Measurements from ENCODE around the gene UBE2O.

UBE2O gene

GRCh38 chr17:76411247-76411646, 41.7 kb downstream of the UBE2O start:
- H3K4me1 ChIP-seq (ENCODE audit: control insufficient read depth, insufficient read depth, low read length, poor library complexity, severe bottlenecking), result peaks cover 4% of the 10 kb centered on the region
- H3K36me3 ChIP-seq (ENCODE audit: control insufficient read depth, insufficient read depth, low read length), result peaks cover 7% of the 10 kb centered on the region
- H3K4me3 ChIP-seq (ENCODE audit: extremely low read depth, insufficient read depth, low read length, poor library complexity, severe bottlenecking), result no peak overlapping the region
- 93 to 100% methylated on average over 3 to 5 of the region's 5 CpGs for WGBS, 2 experiments (ENCODE audit: insufficient coverage in 2 of 2)
- H3K27ac ChIP-seq (ENCODE audit: low read depth, low read length, severe bottlenecking), result no peak overlapping the region
- H3K9me3 ChIP-seq (ENCODE audit: control insufficient read depth, low read length), result no peaks in the 10 kb centered on the region

- peaks cover 4% of the 10 kb centered on the region for H3K4me1 ChIP-seq (ENCODE audit: control insufficient read depth, insufficient read depth, low read length, poor library complexity, severe bottlenecking)
- peaks cover 7% of the 10 kb centered on the region for H3K36me3 ChIP-seq (ENCODE audit: control insufficient read depth, insufficient read depth, low read length)
- H3K9me3 ChIP-seq (ENCODE audit: control insufficient read depth, low read length), result no peaks in the 10 kb centered on the region
- WGBS, 2 experiments (ENCODE audit: insufficient coverage in 2 of 2), result 95 to 96% methylated on average over 14 to 15 of the region's 15 CpGs
- no peak overlapping the region for H3K4me3 ChIP-seq (ENCODE audit: extremely low read depth, insufficient read depth, low read length, poor library complexity, severe bottlenecking)
- H3K27ac ChIP-seq (ENCODE audit: low read depth, low read length, severe bottlenecking), result no peak overlapping the region
These were observed 42.5 kb downstream of the UBE2O start for GRCh38 chr17:76410328-76410965.

GRCh38 chr17:76408037-76408849, 44.7 kb downstream of the UBE2O start:
- Histone ChIP-seq H3K4me3 (ENCODE audit: extremely low read depth, insufficient read depth, low read length, poor library complexity, severe bottlenecking) (no peak overlapping the region), H3K4me1 (ENCODE audit: control insufficient read depth, insufficient read depth, low read length, poor library complexity, severe bottlenecking) (no peaks in the 10 kb centered on the region), H3K36me3 (ENCODE audit: control insufficient read depth, insufficient read depth, low read length) (peaks cover 22% of the 10 kb centered on the region), H3K27ac (ENCODE audit: low read depth, low read length, severe bottlenecking) (no peak overlapping the region), H3K9me3 (ENCODE audit: control insufficient read depth, low read length) (no peaks in the 10 kb centered on the region)
- WGBS, 2 experiments (ENCODE audit: insufficient coverage in 2 of 2), result 85 to 90% methylated on average over 10 to 11 of the region's 12 CpGs

- Histone ChIP-seq H3K9me3 (ENCODE audit: control insufficient read depth, low read length) (no peaks in the 10 kb centered on the region), H3K4me1 (ENCODE audit: control insufficient read depth, insufficient read depth, low read length, poor library complexity, severe bottlenecking) (no peaks in the 10 kb centered on the region), H3K4me3 (ENCODE audit: extremely low read depth, insufficient read depth, low read length, poor library complexity, severe bottlenecking) (no peak overlapping the region), H3K36me3 (ENCODE audit: control insufficient read depth, insufficient read depth, low read length) (peaks cover 25% of the 10 kb centered on the region), H3K27ac (ENCODE audit: low read depth, low read length, severe bottlenecking) (no peak overlapping the region)
- WGBS, 2 experiments (ENCODE audit: insufficient coverage in 2 of 2), result 90% methylated on average over 3 to 4 of the region's 4 CpGs
These were observed 45.4 kb downstream of the UBE2O start for GRCh38 chr17:76407509-76407908.

GRCh38 chr17:76405967-76406647, 46.8 kb downstream of the UBE2O start:
- no peaks in the 10 kb centered on the region for H3K9me3 ChIP-seq (ENCODE audit: control insufficient read depth, low read length)
- WGBS, 2 experiments (ENCODE audit: insufficient coverage in 2 of 2), result 95 to 99% methylated on average over 14 to 16 of the region's 16 CpGs
- no peaks in the 10 kb centered on the region for H3K4me1 ChIP-seq (ENCODE audit: control insufficient read depth, insufficient read depth, low read length, poor library complexity, severe bottlenecking)
- no peak overlapping the region for H3K27ac ChIP-seq (ENCODE audit: low read depth, low read length, severe bottlenecking)
- H3K4me3 ChIP-seq (ENCODE audit: extremely low read depth, insufficient read depth, low read length, poor library complexity, severe bottlenecking), result no peak overlapping the region
- peaks cover 37% of the 10 kb centered on the region for H3K36me3 ChIP-seq (ENCODE audit: control insufficient read depth, insufficient read depth, low read length)

- no peak overlapping the region for H3K4me3 ChIP-seq (ENCODE audit: extremely low read depth, insufficient read depth, low read length, poor library complexity, severe bottlenecking)
- H3K36me3 ChIP-seq (ENCODE audit: control insufficient read depth, insufficient read depth, low read length), result peaks cover 42% of the 10 kb centered on the region
- H3K27ac ChIP-seq (ENCODE audit: low read depth, low read length, severe bottlenecking), result no peak overlapping the region
- no peaks in the 10 kb centered on the region for H3K4me1 ChIP-seq (ENCODE audit: control insufficient read depth, insufficient read depth, low read length, poor library complexity, severe bottlenecking)
- 94 to 100% methylated on average over 9 of the region's 9 CpGs for WGBS, 2 experiments (ENCODE audit: insufficient coverage in 2 of 2)
- no peaks in the 10 kb centered on the region for H3K9me3 ChIP-seq (ENCODE audit: control insufficient read depth, low read length)
These were observed 47.4 kb downstream of the UBE2O start for GRCh38 chr17:76405607-76405966.

GRCh38 chr17:76404976-76405563, 47.9 kb downstream of the UBE2O start:
- Histone ChIP-seq H3K4me1 (ENCODE audit: control insufficient read depth, insufficient read depth, low read length, poor library complexity, severe bottlenecking) (no peaks in the 10 kb centered on the region), H3K4me3 (ENCODE audit: extremely low read depth, insufficient read depth, low read length, poor library complexity, severe bottlenecking) (no peak overlapping the region), H3K27ac (ENCODE audit: low read depth, low read length, severe bottlenecking) (no peak overlapping the region), H3K9me3 (ENCODE audit: control insufficient read depth, low read length) (no peaks in the 10 kb centered on the region), H3K36me3 (ENCODE audit: control insufficient read depth, insufficient read depth, low read length) (peaks cover 47% of the 10 kb centered on the region)
- WGBS, 2 experiments (ENCODE audit: insufficient coverage in 2 of 2), result 94 to 97% methylated on average over 20 to 23 of the region's 25 CpGs

GRCh38 chr17:76404256-76404655, 48.7 kb downstream of the UBE2O start:
- WGBS, 2 experiments (ENCODE audit: insufficient coverage in 2 of 2), result 96 to 98% methylated on average over 5 of the region's 6 CpGs
- Histone ChIP-seq H3K4me1 (ENCODE audit: control insufficient read depth, insufficient read depth, low read length, poor library complexity, severe bottlenecking) (no peaks in the 10 kb centered on the region), H3K9me3 (ENCODE audit: control insufficient read depth, low read length) (no peaks in the 10 kb centered on the region), H3K36me3 (ENCODE audit: control insufficient read depth, insufficient read depth, low read length) (peaks cover 56% of the 10 kb centered on the region), H3K4me3 (ENCODE audit: extremely low read depth, insufficient read depth, low read length, poor library complexity, severe bottlenecking) (no peak overlapping the region), H3K27ac (ENCODE audit: low read depth, low read length, severe bottlenecking) (no peak overlapping the region)

- Histone ChIP-seq H3K27ac (ENCODE audit: low read depth, low read length, severe bottlenecking) (no peak overlapping the region), H3K9me3 (ENCODE audit: control insufficient read depth, low read length) (no peaks in the 10 kb centered on the region), H3K4me3 (ENCODE audit: extremely low read depth, insufficient read depth, low read length, poor library complexity, severe bottlenecking) (no peak overlapping the region), H3K36me3 (ENCODE audit: control insufficient read depth, insufficient read depth, low read length) (peaks cover 70% of the 10 kb centered on the region), H3K4me1 (ENCODE audit: control insufficient read depth, insufficient read depth, low read length, poor library complexity, severe bottlenecking) (no peaks in the 10 kb centered on the region)
- whole genome bisulfite sequencing, 2 experiments (ENCODE audit: insufficient coverage in 2 of 2), result 91 to 94% methylated on average over 5 of the region's 5 CpGs
These were observed 50.2 kb downstream of the UBE2O start for GRCh38 chr17:76402711-76403110.

GRCh38 chr17:76399175-76400172, 53.5 kb downstream of the UBE2O start:
- WGBS, 2 experiments (ENCODE audit: insufficient coverage in 2 of 2), result 96% methylated on average over 29 to 32 of the region's 33 CpGs
- Histone ChIP-seq H3K9me3 (ENCODE audit: control insufficient read depth, low read length) (no peaks in the 10 kb centered on the region), H3K4me1 (ENCODE audit: control insufficient read depth, insufficient read depth, low read length, poor library complexity, severe bottlenecking) (no peaks in the 10 kb centered on the region), H3K36me3 (ENCODE audit: control insufficient read depth, insufficient read depth, low read length) (peaks cover 89% of the 10 kb centered on the region), H3K4me3 (ENCODE audit: extremely low read depth, insufficient read depth, low read length, poor library complexity, severe bottlenecking) (no peak overlapping the region), H3K27ac (ENCODE audit: low read depth, low read length, severe bottlenecking) (no peak overlapping the region)
